Measurements from ENCODE around the gene LDLRAD4.
A peak's percentile ranks its signal among the peaks of the same experiment; 100 is the strongest.
"Not testable (repeated sequence)": the region's sequence is repeated elsewhere in the genome, so short reads cannot be mapped to it uniquely, and the experiment has no call there.

Gene LDLRAD4

GRCh38 chr18:13246591-13246990, 28.0 kb downstream of the LDLRAD4 start:
- no peak for DNase-seq (ENCODE audit: low read depth)

GRCh38 chr18:13247506-13247905, 28.9 kb downstream of the LDLRAD4 start:
- no peak for DNase-seq (ENCODE audit: low read depth)

GRCh38 chr18:13252686-13253410, 34.3 kb downstream of the LDLRAD4 start:
- no peak for DNase-seq (ENCODE audit: low read depth)

GRCh38 chr18:13253786-13254688, 35.5 kb downstream of the LDLRAD4 start:
- no peak for DNase-seq (ENCODE audit: low read depth)

GRCh38 chr18:13254971-13255927, 36.7 kb downstream of the LDLRAD4 start:
- no peak for DNase-seq (ENCODE audit: low read depth)

GRCh38 chr18:13256444-13257305, 38.1 kb downstream of the LDLRAD4 start:
- no peak for DNase-seq (ENCODE audit: low read depth)

GRCh38 chr18:13257361-13257980, 38.9 kb downstream of the LDLRAD4 start:
- no peak for DNase-seq (ENCODE audit: low read depth)

GRCh38 chr18:13258921-13259320, 40.4 kb downstream of the LDLRAD4 start:
- no peak for DNase-seq (ENCODE audit: low read depth)

- DNase-seq (ENCODE audit: low read depth): no peak
Observed at GRCh38 chr18:13259701-13260100, 41.1 kb downstream of the LDLRAD4 start.

GRCh38 chr18:13260197-13260934, 41.8 kb downstream of the LDLRAD4 start:
- DNase-seq (ENCODE audit: low read depth): no peak

GRCh38 chr18:13260935-13261640, 42.5 kb downstream of the LDLRAD4 start:
- no peak for DNase-seq (ENCODE audit: low read depth)

- no peak for DNase-seq (ENCODE audit: low read depth)
Observed at GRCh38 chr18:13261661-13262357, 43.2 kb downstream of the LDLRAD4 start.

GRCh38 chr18:13262358-13262680, 43.8 kb downstream of the LDLRAD4 start:
- not testable (repeated sequence) for DNase-seq (ENCODE audit: low read depth)

- no peak for DNase-seq (ENCODE audit: low read depth)
Observed at GRCh38 chr18:13262839-13263691, 44.5 kb downstream of the LDLRAD4 start.

- DNase-seq (ENCODE audit: low read depth): no peak
Observed at GRCh38 chr18:13264091-13265007, 45.8 kb downstream of the LDLRAD4 start.

GRCh38 chr18:13265008-13265910, 46.7 kb downstream of the LDLRAD4 start:
- DNase-seq (ENCODE audit: low read depth): peak; percentile 44
